ENCODE measurements around the gene B9D1. TPM values are rescaled to one million over a fixed set of nuclear protein-coding genes. Genes with fewer than 3 reads are reported as not detected.

Gene B9D1
- total RNA-seq, 2 experiments from 2014 or later = 21.1 to 38.1 TPM

GRCh38 chr17:19383681-19384470, 21.4 kb upstream of the B9D1 start:
- Histone ChIP-seq H3K4me3 (ENCODE audit: low read depth, low read length, poor library complexity, severe bottlenecking) (no peak overlapping the region), H3K9me3 (ENCODE audit: low read length) (no peaks in the 10 kb centered on the region), H3K9me2 (ENCODE audit: insufficient read depth, low read length) (no peaks in the 10 kb centered on the region), H3K4me1 (ENCODE audit: insufficient read depth, low read length, poor library complexity, severe bottlenecking) (peaks cover 15% of the 10 kb centered on the region), H3K79me2 (ENCODE audit: insufficient read depth, low read depth, low read length) (no peaks in the 10 kb centered on the region), H4K20me1 (ENCODE audit: insufficient read depth, low read length) (no peaks in the 10 kb centered on the region), H3K36me3 (ENCODE audit: insufficient read depth, low read length) (peaks cover 33% of the 10 kb centered on the region; the same call in 1 of the 2 replicates), H3K4me2 (ENCODE audit: low read length) (no peak overlapping the region), H3K27ac (ENCODE audit: low read depth, low read length, poor library complexity, severe bottlenecking) (no peak overlapping the region), H2AFZ (ENCODE audit: low read length) (no peak overlapping the region)
- ChIA-PET CTCF (ENCODE audit: unreplicated experiment) (interaction anchor here (0.6 kb wide), 1 partner anchor 385 kb away, joined by 3 read pairs; no protein-coding TSS in a partner anchor), POLR2A (no interaction called here)
- BruUV-seq (replicated peaks) = no TSS peak
- intact Hi-C loops (cut with micrococcal nuclease; ENCODE audit: unreplicated experiment) = no loop called here
- no peak for DNase-seq (ENCODE audit: low spot score)
- TF ChIP-seq EZH2phosphoT487 (IDR thresholded peaks at IDR 0.05; ENCODE audit: borderline replicate concordance, low read depth, low read length) (no peak), CTCF (conservative IDR thresholded peaks at IDR 0.05; ENCODE audit: low read length) (no peak)

GRCh38 chr17:19382531-19383444, 20.3 kb upstream of the B9D1 start:
- Histone ChIP-seq H3K9me2 (ENCODE audit: insufficient read depth, low read length) (no peaks in the 10 kb centered on the region), H3K9me3 (ENCODE audit: low read length) (no peaks in the 10 kb centered on the region), H3K27ac (ENCODE audit: low read depth, low read length, poor library complexity, severe bottlenecking) (no peak overlapping the region), H3K36me3 (ENCODE audit: insufficient read depth, low read length) (peaks cover 33% of the 10 kb centered on the region; the same call in 1 of the 2 replicates), H3K4me3 (ENCODE audit: low read depth, low read length, poor library complexity, severe bottlenecking) (no peak overlapping the region), H2AFZ (ENCODE audit: low read length) (no peak overlapping the region), H3K4me1 (ENCODE audit: insufficient read depth, low read length, poor library complexity, severe bottlenecking) (peaks cover 16% of the 10 kb centered on the region), H3K79me2 (ENCODE audit: insufficient read depth, low read depth, low read length) (no peaks in the 10 kb centered on the region), H4K20me1 (ENCODE audit: insufficient read depth, low read length) (no peaks in the 10 kb centered on the region), H3K4me2 (ENCODE audit: low read length) (no peak overlapping the region)
- ChIA-PET POLR2A (no interaction called here), CTCF (ENCODE audit: unreplicated experiment) (no interaction called here)
- TF ChIP-seq EZH2phosphoT487 (IDR thresholded peaks at IDR 0.05; ENCODE audit: borderline replicate concordance, low read depth, low read length) (no peak), CTCF (conservative IDR thresholded peaks at IDR 0.05; ENCODE audit: low read length) (no peak)
- intact Hi-C loops (cut with micrococcal nuclease; ENCODE audit: unreplicated experiment) = no loop called here
- BruUV-seq (replicated peaks) = no TSS peak
- DNase-seq (ENCODE audit: low spot score) = no peak

All from OCI-LY7 (cell line).